B cell (primary cell): ENCODE measurements around the gene MAPKAP1. TPM values are rescaled to one million over a fixed set of nuclear protein-coding genes. Genes with fewer than 3 reads are reported as not detected.

Experiments
- ATAC-seq: fragments of 200-7000 bp; cut with Tn5 transposase; one replicate; pipeline ENCODE4 v1.10.0; 2021; ENCODE audit warnings: low read depth, mild to moderate bottlenecking, moderate number of reproducible peaks, moderate library complexity
- CTCF ChIA-PET: fragments of 350-600 bp; sonication (Branson Sonifier 250); formaldehyde crosslinking; loops from one replicate; lab custom pipeline; 2021; ENCODE audit warnings: antibody characterized with exemption, inconsistent platforms; lab: Charles Lee
- POLR2A ChIA-PET: fragments of 350-600 bp; sonication (Branson Sonifier 250); formaldehyde crosslinking; loops from one replicate; lab custom pipeline; 2021; ENCODE audit warnings: antibody characterized with exemption; lab: Charles Lee
- DNase-seq: peaks from one replicate; pipeline ENCODE4 v3.0.0; 2013
- H2AFZ ChIP-seq: 2 replicates; pipeline ENCODE4 v1.6.1; 2012; ENCODE audit warnings: mild to moderate bottlenecking, low read depth, low read length; ENCODE audit not compliant: insufficient read depth, poor library complexity, severe bottlenecking
- H3K27ac ChIP-seq, 2 donors: 1 replicate in 1 of 2; 2 replicates in 1 of 2; pipeline ENCODE4 v1.5.1; 2012 to 2013; ENCODE audit warnings: low read length in 2 of 2, mild to moderate bottlenecking in 2 of 2, moderate library complexity in 1 of 2
- H3K27me3 ChIP-seq, 4 experiments: fragments of 200-600 bp in 1 of 4; sonication (generic) in 1 of 4; replicated peaks in 1 of 4; 1 replicate in 2 of 4; 2 replicates in 2 of 4; pipeline versions ENCODE4 v1.6.1 to v1.7.0; 2013 to 2016; ENCODE audit warnings: low read length in 3 of 4, mild to moderate bottlenecking in 2 of 4, mixed read lengths in 1 of 4, moderate library complexity in 1 of 4; ENCODE audit not compliant: insufficient read depth in 4 of 4, control insufficient read depth in 3 of 4; ENCODE audit errors: control extremely low read depth in 1 of 4
- H3K36me3 ChIP-seq, 2 experiments: replicated peaks in 1 of 2; 1 replicate in 1 of 2; 2 replicates in 1 of 2; pipeline versions ENCODE4 v1.6.1 to v1.7.1; 2013; ENCODE audit warnings: low read length in 1 of 2; ENCODE audit not compliant: insufficient read depth in 2 of 2, control insufficient read depth in 1 of 2; ENCODE audit errors: control extremely low read depth in 1 of 2, extremely low read depth in 1 of 2
- H3K4me1 ChIP-seq, 2 donors: fragments of 200-600 bp in 1 of 2; sonication (generic) in 1 of 2; 1 replicate in 1 of 2; 2 replicates in 1 of 2; pipeline versions ENCODE4 v1.5.1 to v1.6.1; 2013 to 2017; ENCODE audit warnings: low read length in 2 of 2; ENCODE audit not compliant: control insufficient read depth in 2 of 2, insufficient read depth in 2 of 2
- H3K4me2 ChIP-seq: replicated peaks from 2 replicates; pipeline ENCODE3; 2012; ENCODE audit warnings: mild to moderate bottlenecking, low read depth, low read length; ENCODE audit not compliant: poor library complexity, severe bottlenecking
- H3K4me3 ChIP-seq, 5 experiments: fragments of 200-600 bp in 1 of 5; sonication (generic) in 1 of 5; 1 replicate in 3 of 5; 2 replicates in 2 of 5; pipeline versions ENCODE4 v1.5.1 to v1.7.0; 2011 to 2016; ENCODE audit warnings: low read length in 4 of 5, mild to moderate bottlenecking in 4 of 5, low read depth in 2 of 5, control low read depth in 1 of 5, moderate library complexity in 1 of 5; ENCODE audit not compliant: insufficient read depth in 1 of 5; ENCODE audit errors: control extremely low read depth in 1 of 5, extremely low read depth in 1 of 5
- H3K79me2 ChIP-seq: fragments of 200-600 bp; sonication (generic); one replicate; pipeline ENCODE4 v1.6.0; 2016; ENCODE audit warnings: low read length; ENCODE audit not compliant: control insufficient read depth, insufficient read depth
- H3K9ac ChIP-seq: fragments of 200-600 bp; sonication (generic); 2 replicates; pipeline ENCODE4 v1.6.1; 2017; ENCODE audit warnings: mild to moderate bottlenecking, low read length, moderate library complexity
- H3K9me3 ChIP-seq, 3 donors: one replicate each; pipeline versions ENCODE4 v1.6.1 to v1.7.1; 2013; ENCODE audit warnings: low read length in 2 of 3; ENCODE audit not compliant: control insufficient read depth in 2 of 3, insufficient read depth in 1 of 3; ENCODE audit errors: control extremely low read depth in 1 of 3
- H4K20me1 ChIP-seq: 2 replicates; pipeline ENCODE4 v1.6.0; 2012; ENCODE audit warnings: mild to moderate bottlenecking, low read length; ENCODE audit not compliant: insufficient read depth, control insufficient read depth, poor library complexity, severe bottlenecking
- H3K27ac Mint-ChIP-seq: one replicate; pipeline ENCODE4 v1.8.0; 2021; ENCODE audit warnings: mixed read lengths
- H3K27me3 Mint-ChIP-seq: one replicate; pipeline ENCODE4 v1.8.0; 2021; ENCODE audit warnings: mixed read lengths
- H3K4me1 Mint-ChIP-seq: one replicate; pipeline ENCODE4 v1.8.0; 2021; ENCODE audit warnings: mixed read lengths
- H3K4me3 Mint-ChIP-seq: one replicate; pipeline ENCODE4 v1.8.0; 2021; ENCODE audit warnings: mixed read lengths
- H3K9me3 Mint-ChIP-seq: one replicate; pipeline ENCODE4 v1.8.0; 2022; ENCODE audit warnings: mixed read lengths; ENCODE audit not compliant: insufficient read depth
- CTCF ChIP-seq: fragments of 200-600 bp; IDR thresholded peaks from one replicate; pipeline ENCODE4 v1.8.0; 2022; ENCODE audit warnings: antibody characterized with exemption, mild to moderate bottlenecking
- EZH2 ChIP-seq: IDR thresholded peaks from 2 replicates; pipeline ENCODE4 v1.6.1; 2012; ENCODE audit warnings: borderline replicate concordance, low read depth, mild to moderate bottlenecking, moderate library complexity, low read length; ENCODE audit not compliant: insufficient read depth, poor library complexity, severe bottlenecking
- WGBS: methylation state at CpG from one replicate; pipeline ENCODE4 v1.1.5; 2013; ENCODE audit warnings: missing lambda C conversion rate; ENCODE audit not compliant: insufficient coverage; 5-methylcytosine and 5-hydroxymethylcytosine counted together
- intact Hi-C: fragments of 100-400 bp; cut with micrococcal nuclease; formaldehyde crosslinking; loops from one replicate; pipeline ENCODE4 v1.10.0; 2022
- polyA plus RNA-seq: library from polyadenylated mRNA; depleted of rRNA; stranded (reverse); fragments of >200 nt; gene quantifications from 2 replicates; pipeline ENCODE4 v1.2.3, GENCODE V29; 2012
- total RNA-seq, 2 donors: library from RNA; stranded (reverse); fragments of 120-200 nt in 1 of 2; gene quantifications; 1 replicate in 1 of 2; 2 replicates in 1 of 2; pipeline versions ENCODE4 v1.2.3 to v1.2.4, GENCODE V29; 2013 to 2022

Gene MAPKAP1
- total and polyA plus RNA-seq, 2 donors (not counting 1 experiment from before 2014, with no cell fraction given) = 51.6 to 62.4 TPM

- intact Hi-C loops = no loop called here
- no peak for DNase-seq
- no peak for TF ChIP-seq EZH2
- no peak for TF ChIP-seq CTCF
- Histone ChIP-seq H3K9ac (no peak overlapping the region), H2AFZ (no peak overlapping the region), H3K9me3 (no peaks in the 10 kb centered on the region), H3K4me1 (no peaks in the 10 kb centered on the region), H3K27me3 (no peaks in the 10 kb centered on the region), H3K36me3 (peaks cover 0 to 21% of the 10 kb centered on the region in 2 experiments), H3K4me2 (no peak overlapping the region), H3K27ac (no peak overlapping the region), H4K20me1 (peaks cover 6% of the 10 kb centered on the region), H3K79me2 (no peaks in the 10 kb centered on the region), H3K4me3 (no peak overlapping the region)
- Mint-ChIP-seq H3K27me3 (no peaks in the 10 kb centered on the region), H3K4me1 (peaks cover 2% of the 10 kb centered on the region), H3K27ac (no peak overlapping the region), H3K9me3 (no peaks in the 10 kb centered on the region), H3K4me3 (no peak overlapping the region)
- 95% methylated on average over 11 of the region's 16 CpGs for WGBS
- CTCF ChIA-PET = no interaction called here
- ATAC-seq = no peak
- POLR2A ChIA-PET = interaction anchor here (0.6 kb wide), 1 partner anchor 13 kb away, joined by 3 read pairs; no protein-coding TSS in a partner anchor
These were observed 271.8 kb downstream of the MAPKAP1 start for GRCh38 chr9:125434986-125435775.

GRCh38 chr9:125433461-125434011, 273.5 kb downstream of the MAPKAP1 start:
- no peaks in the 10 kb centered on the region for H3K4me1 ChIP-seq
- H2AFZ ChIP-seq = no peak overlapping the region
- CTCF ChIA-PET = no interaction called here
- H3K27ac ChIP-seq = no peak overlapping the region
- no peak overlapping the region for H3K9ac ChIP-seq
- no peaks in the 10 kb centered on the region for H3K9me3 ChIP-seq
- DNase-seq = no peak
- no peak for ATAC-seq
- no peaks in the 10 kb centered on the region for H4K20me1 ChIP-seq
- peaks cover 0 to 8% of the 10 kb centered on the region in 2 experiments for H3K36me3 ChIP-seq
- WGBS = 80% methylated on average over 6 of the region's 15 CpGs
- H3K4me3 ChIP-seq = no peak overlapping the region
- Mint-ChIP-seq H3K4me3 (no peak overlapping the region), H3K27ac (no peak overlapping the region), H3K4me1 (peaks cover 2% of the 10 kb centered on the region), H3K9me3 (no peaks in the 10 kb centered on the region), H3K27me3 (no peaks in the 10 kb centered on the region)
- intact Hi-C loops = no loop called here
- H3K79me2 ChIP-seq = no peaks in the 10 kb centered on the region
- POLR2A ChIA-PET = no interaction called here
- no peak for TF ChIP-seq CTCF
- no peak for TF ChIP-seq EZH2
- no peaks in the 10 kb centered on the region for H3K27me3 ChIP-seq
- H3K4me2 ChIP-seq = no peak overlapping the region
